HG03025 (cell line): ENCODE results near the gene PSMA7.

Experiments used
- ATAC-seq: cut with Tn5 transposase; IDR thresholded peaks from one replicate; pipeline ENCODE4 v1.9.1; 2021; ENCODE audit warnings: mild to moderate bottlenecking, moderate library complexity; ENCODE audit not compliant: unreplicated experiment, low FRiP score

Gene PSMA7

GRCh38 chr20:62138912-62139311, 4.3 kb downstream of the PSMA7 start:
- no peak for ATAC-seq

GRCh38 chr20:62138204-62138543, 5.0 kb downstream of the PSMA7 start:
- no peak for ATAC-seq

GRCh38 chr20:62137478-62138203, 5.6 kb downstream of the PSMA7 start:
- no peak for ATAC-seq

- ATAC-seq, result no peak
Measured at GRCh38 chr20:62137092-62137384, 6.2 kb downstream of the PSMA7 start.

GRCh38 chr20:62136283-62137091, 6.7 kb downstream of the PSMA7 start:
- ATAC-seq, result no peak

- ATAC-seq, result no peak
Measured at GRCh38 chr20:62135573-62136266, 7.5 kb downstream of the PSMA7 start.

- no peak for ATAC-seq
Measured at GRCh38 chr20:62134735-62135231, 8.4 kb downstream of the PSMA7 start.

- ATAC-seq, result no peak
Measured at GRCh38 chr20:62133864-62134263, 9.3 kb downstream of the PSMA7 start.

- ATAC-seq, result no peak
Measured at GRCh38 chr20:62133051-62133845, 9.9 kb downstream of the PSMA7 start.

GRCh38 chr20:62132421-62132820, 10.8 kb downstream of the PSMA7 start:
- ATAC-seq, result no peak

- ATAC-seq, result no peak
Measured at GRCh38 chr20:62131560-62132320, 11.5 kb downstream of the PSMA7 start.

GRCh38 chr20:62129731-62130531, 13.3 kb downstream of the PSMA7 start:
- ATAC-seq, result no peak

GRCh38 chr20:62128502-62128901, 14.7 kb downstream of the PSMA7 start:
- ATAC-seq, result no peak

GRCh38 chr20:62127799-62128198, 15.4 kb downstream of the PSMA7 start:
- ATAC-seq, result no peak

- no peak for ATAC-seq
Measured at GRCh38 chr20:62126141-62126540, 17.1 kb downstream of the PSMA7 start.

- ATAC-seq, result no peak
Measured at GRCh38 chr20:62123450-62124118, 19.6 kb downstream of the PSMA7 start.

- ATAC-seq, result peak; percentile 6
Measured at GRCh38 chr20:62122654-62123449, 20.3 kb downstream of the PSMA7 start.
